Left colon (tissue), 2 donors: ENCODE measurements around the gene ESPN. TPM values are rescaled to one million over a fixed set of nuclear protein-coding genes. Genes with fewer than 3 reads are reported as not detected.
"Not testable (repeated sequence)": the region's sequence is repeated elsewhere in the genome, so short reads cannot be mapped to it uniquely, and the experiment has no call there.

ENCODE experiments used
- ATAC-seq: fragments of 200-7000 bp; cut with Tn5 transposase; one replicate; pipeline ENCODE4 v1.9.1; 2020; ENCODE audit warnings: mild to moderate bottlenecking, moderate library complexity
- DNase-seq, 2 donors: peaks; one replicate each; pipeline ENCODE4 v3.0.0-alpha.2; 2020
- intact Hi-C, 2 donors: fragments of 100-400 bp; cut with DNase I in 1 of 2; cut with micrococcal nuclease in 1 of 2; formaldehyde crosslinking; loops; one replicate each; pipeline versions ENCODE4 v1.11.2 to v1.14.0; 2022; cut with DNase I, micrococcal nuclease
- long read RNA-seq: library from polyadenylated mRNA; unstranded; transcript quantifications from one replicate; pipeline ENCODE4 v2.0.0, GENCODE V29; 2021
- total RNA-seq, 2 donors: library from RNA; stranded (reverse); fragmentation: NEBNext Ultra II Directional; extraction: Animal tissue kit (Norgen Biotek cat#: 25700); gene quantifications; one replicate each; pipeline ENCODE4 v1.2.1, GENCODE V29; 2021
- donor health status: DM: no; HTN: no; CAD: no.
- donor health status: DM: yes; HTN: yes; CAD: no.

Gene ESPN
- 100 to 1,000 TPM; 100 to 152 TPM for total RNA-seq
- long read RNA-seq, partial matches to known transcripts, result 5 of 18 reads
- long read RNA-seq, other reads (novel, unspliced or antisense), result 13 of 18 reads

DNA sequence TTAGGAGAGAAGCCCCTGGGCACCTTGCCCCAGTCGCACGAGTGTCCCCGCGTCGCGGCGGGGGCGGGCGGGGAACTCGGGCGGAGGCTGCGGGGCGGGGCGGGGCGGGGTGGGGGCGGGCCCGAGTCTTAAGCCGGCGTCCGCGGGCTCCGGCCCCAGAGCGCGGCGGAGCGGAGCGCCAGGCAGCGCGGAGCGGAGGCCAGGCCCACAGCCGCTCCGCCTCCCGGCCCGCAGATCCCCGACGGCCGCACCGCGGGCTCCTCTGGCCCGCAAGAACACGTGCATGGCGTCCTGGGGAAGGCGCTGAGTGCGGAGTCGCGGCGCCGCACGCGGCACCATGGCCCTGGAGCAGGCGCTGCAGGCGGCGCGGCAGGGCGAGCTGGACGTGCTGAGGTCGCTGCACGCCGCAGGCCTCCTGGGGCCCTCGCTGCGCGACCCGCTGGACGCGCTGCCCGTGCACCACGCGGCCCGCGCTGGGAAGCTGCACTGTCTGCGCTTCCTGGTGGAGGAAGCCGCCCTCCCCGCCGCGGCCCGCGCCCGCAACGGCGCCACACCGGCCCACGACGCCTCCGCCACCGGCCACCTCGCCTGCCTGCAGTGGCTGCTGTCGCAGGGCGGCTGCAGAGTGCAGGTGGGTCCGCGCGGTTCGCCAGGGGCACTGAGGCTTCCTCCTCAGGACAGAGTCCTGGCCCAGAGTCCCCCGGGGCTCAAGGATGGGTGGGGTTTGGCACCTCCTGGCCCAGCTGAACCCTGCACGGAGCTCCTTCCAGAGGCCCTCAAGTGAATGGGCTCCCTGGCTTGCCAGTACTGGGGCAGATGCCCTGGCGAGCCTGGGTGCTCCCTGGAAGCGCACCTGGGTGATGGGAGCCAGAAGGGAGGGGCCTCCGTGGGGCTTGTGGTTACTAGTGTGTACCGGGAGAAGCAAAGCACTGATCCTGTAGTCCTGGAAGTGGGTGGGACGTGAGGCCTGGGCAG, at the start of gene ESPN:
TSS of gene ESPN (plus strand) at position 158 of the 975 bp plus-strand sequence. CDS start at position 338, 180 bp downstream.
- intact Hi-C loops, result no loop called here
- ATAC-seq, result peak; percentile 34

GRCh38 chr1:6378096-6378746, 46.4 kb upstream of the ESPN start:
- peak; percentile 23 for ATAC-seq
- DNase-seq, result no peak
- intact Hi-C loops, result no loop called here

More for the DNA sequence above, at the start of gene ESPN:
- DNase-seq, result no peak

GRCh38 chr1:6380037-6380436, 44.5 kb upstream of the ESPN start:
- intact Hi-C loops, result no loop called here
- ATAC-seq (no peak), DNase-seq (no peak)

DNA sequence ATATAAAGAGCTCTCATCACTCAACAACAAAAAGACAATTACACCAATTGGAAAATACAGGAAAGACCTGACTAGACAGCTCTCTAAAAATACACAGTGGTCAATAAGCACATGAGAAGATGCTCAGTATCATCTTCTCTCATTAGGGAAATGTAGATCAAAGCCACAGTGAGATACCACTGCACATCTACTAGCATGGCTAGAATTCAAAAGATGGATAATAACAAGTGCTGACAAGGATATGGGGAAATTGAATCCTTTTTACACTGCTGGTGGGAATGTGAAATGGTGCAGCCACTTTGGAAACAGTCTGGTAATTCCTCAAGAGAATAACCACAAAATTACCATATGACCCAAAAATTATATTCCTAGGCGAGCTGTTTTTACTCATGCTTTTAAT, 40.4 kb upstream of the ESPN start:
- no peak for ATAC-seq
- intact Hi-C loops, result no loop called here

DNA sequence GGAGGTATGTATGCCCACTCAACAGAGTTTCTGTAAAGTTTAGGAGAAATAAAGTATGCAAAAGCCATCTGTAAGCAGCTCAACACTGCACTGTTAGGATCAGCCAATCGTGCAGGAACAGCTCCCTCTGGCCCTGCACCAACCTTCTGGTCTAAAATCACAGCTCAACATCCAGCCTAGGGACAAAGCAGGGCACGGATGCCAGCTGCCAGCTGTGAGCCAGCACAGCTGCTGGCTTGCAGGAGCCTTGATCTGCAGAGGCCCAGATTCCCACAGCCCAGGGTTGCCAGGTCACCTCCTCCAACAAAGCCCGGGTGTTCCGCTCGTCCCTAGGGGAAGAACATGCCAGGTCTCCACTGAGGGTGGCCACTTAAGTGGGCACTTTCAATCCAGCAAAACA, 39.6 kb upstream of the ESPN start:
- ATAC-seq (peak; percentile 22), DNase-seq (no peak)
- intact Hi-C loops, result no loop called here

More for the DNA sequence above, 40.4 kb upstream of the ESPN start:
- no peak for DNase-seq

DNA sequence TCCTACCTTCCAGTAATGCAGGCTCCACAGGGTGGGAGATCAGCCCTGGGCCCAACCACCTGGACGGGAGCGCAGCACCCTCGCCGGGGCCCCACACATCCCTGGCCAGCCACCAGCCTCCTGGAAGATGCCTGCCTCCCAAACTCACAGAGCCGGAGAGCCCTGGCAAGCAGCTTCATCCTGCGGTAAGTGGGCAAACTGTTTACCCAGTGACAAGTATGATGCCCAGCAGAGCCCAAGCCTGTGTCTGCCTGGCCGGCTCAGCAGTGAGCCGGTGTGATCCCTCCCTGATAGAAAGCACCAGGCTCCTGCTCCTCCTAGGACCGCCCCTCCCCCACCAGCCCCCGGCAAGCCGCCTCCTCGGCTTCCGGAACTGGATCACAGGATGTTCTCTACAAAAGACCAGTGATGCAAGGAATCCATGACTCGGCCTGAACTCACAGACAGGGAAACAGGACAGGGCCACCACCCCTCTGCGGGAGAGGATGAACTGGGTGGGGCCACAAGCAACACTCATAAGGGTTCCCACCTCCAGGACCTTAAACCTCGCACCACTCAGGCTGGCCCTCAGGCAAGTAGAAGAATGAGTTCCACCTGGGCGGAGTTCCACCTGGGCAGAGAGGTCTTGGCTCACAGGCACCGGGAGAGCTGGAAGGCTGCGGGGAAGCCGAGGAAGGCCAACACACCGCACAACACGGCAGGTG, 38.9 kb upstream of the ESPN start:
- DNase-seq (peak in 1 of 2 donors; percentile 66), ATAC-seq (peak; percentile 77)
- intact Hi-C loops, result no loop called here

- no peak for DNase-seq
- intact Hi-C loops, result no loop called here
- peak; percentile 31 for ATAC-seq
These were observed 38.1 kb upstream of the ESPN start for GRCh38 chr1:6386371-6386949.

DNA sequence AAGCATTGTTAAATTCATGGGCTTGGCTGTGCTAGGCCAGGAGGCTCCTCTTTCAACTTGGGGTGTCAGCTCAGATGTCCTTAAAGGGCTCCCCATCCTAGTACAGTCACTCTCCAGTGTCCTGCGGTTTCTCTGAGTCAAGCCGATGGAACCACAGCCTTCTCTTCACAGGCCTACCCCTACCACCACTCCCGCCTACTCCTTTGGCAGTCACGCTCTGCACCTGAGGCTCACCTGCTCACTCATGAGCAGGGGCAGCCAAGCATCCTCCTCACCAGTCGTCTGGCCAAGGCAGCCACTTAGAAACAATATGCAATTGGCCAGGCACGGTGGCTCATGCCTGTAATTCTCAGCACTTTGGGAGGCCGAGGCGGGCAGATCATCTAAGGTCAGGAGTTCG, 34.6 kb upstream of the ESPN start:
- no peak for ATAC-seq
- intact Hi-C loops, result loop anchor here in 1 of 2 donors (10.0 kb wide), 1 partner anchor 45 kb away; no protein-coding TSS in a partner anchor
- no peak for DNase-seq

GRCh38 chr1:6391951-6392808, 32.4 kb upstream of the ESPN start:
- intact Hi-C loops, result loop anchor here in 1 of 2 donors (10.0 kb wide), 1 partner anchor 47 kb away; no protein-coding TSS in a partner anchor
- DNase-seq, result no peak

GRCh38 chr1:6392809-6393399, 31.7 kb upstream of the ESPN start:
- intact Hi-C loops, result loop anchor here in 1 of 2 donors (10.0 kb wide), 1 partner anchor 48 kb away; no protein-coding TSS in a partner anchor
- ATAC-seq, result peak; percentile 17
- DNase-seq, result no peak

More at GRCh38 chr1:6391951-6392808, 32.4 kb upstream of the ESPN start:
- ATAC-seq, result peak; percentile 6

DNA sequence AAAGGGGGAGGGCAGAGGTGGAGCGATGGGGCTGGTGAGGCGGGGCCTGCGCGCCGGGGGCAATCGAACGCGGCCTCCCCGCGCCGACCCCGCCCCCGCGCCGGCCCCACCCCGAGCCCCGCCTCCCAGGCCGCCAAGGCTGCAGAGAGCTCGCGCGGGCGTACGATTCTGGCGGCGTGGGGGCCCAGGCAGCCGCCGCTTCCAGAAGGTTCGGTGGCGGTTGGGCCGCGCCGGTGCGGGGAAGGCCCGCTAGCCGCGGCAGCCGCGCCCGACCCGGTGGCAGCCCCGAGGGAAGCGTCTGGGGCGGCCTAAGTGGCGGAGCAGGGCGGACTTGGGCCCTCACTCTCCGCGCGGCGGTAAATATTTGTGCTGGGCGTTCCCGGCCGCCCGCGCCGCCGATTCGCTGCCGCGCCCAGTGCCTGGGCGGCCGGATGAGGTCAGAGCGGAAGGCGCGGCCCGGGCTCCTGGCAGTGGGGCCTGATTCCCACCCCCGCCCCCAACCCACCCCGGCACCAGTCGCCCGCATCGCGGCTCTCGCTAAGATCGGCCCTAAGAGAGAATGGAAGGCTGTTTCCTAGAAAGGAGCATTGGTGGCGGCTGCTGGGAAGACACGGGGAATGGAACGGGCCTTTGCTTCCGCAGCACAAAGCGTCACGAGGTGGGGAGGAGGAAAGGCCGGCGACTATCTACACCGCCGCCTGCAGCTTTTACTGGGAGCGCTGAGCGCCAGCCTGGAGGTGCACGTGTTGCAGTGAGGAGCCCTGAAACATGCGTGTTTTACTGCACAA, 31.0 kb upstream of the ESPN start, which contains the start of gene ACOT7:
TSS of gene ACOT7 (minus strand) at position 368 of the 788 bp plus-strand sequence. CDS start 368 bp downstream, outside the sequence.
- intact Hi-C loops, result loop anchor here in 1 of 2 donors (10.0 kb wide), 1 partner anchor 49 kb away; no protein-coding TSS in a partner anchor
- ATAC-seq (peak; percentile 88), DNase-seq (peak; percentile 83 to 92)

GRCh38 chr1:6395130-6395529, 29.4 kb upstream of the ESPN start:
- ATAC-seq, DNase-seq: not testable (repeated sequence)
- intact Hi-C loops, result loop anchor here in 1 of 2 donors (10.0 kb wide), 1 partner anchor 50 kb away; no protein-coding TSS in a partner anchor

GRCh38 chr1:6395781-6396244, 28.8 kb upstream of the ESPN start:
- not testable (repeated sequence) for DNase-seq, ATAC-seq
- intact Hi-C loops, result loop anchor here in 1 of 2 donors (10.0 kb wide), 1 partner anchor 51 kb away; no protein-coding TSS in a partner anchor

- no peak for DNase-seq
- intact Hi-C loops, result loop anchor here in 1 of 2 donors (10.0 kb wide), 1 partner anchor 52 kb away; no protein-coding TSS in a partner anchor
- ATAC-seq, result no peak
These were observed 27.6 kb upstream of the ESPN start for GRCh38 chr1:6396998-6397397.

GRCh38 chr1:6397844-6398441, 26.6 kb upstream of the ESPN start:
- intact Hi-C loops, result loop anchor here in 1 of 2 donors (10.0 kb wide), 1 partner anchor 53 kb away; no protein-coding TSS in a partner anchor
- no peak for DNase-seq

More at GRCh38 chr1:6397844-6398441, 26.6 kb upstream of the ESPN start:
- no peak for ATAC-seq
